Fibroblast of villous mesenchyme (primary cell): ENCODE measurements around the gene MINDY4. TPM values are rescaled to one million over a fixed set of nuclear protein-coding genes. Genes with fewer than 3 reads are reported as not detected.

Experiments used
- DNase-seq: peaks from one replicate; pipeline ENCODE4 v3.0.0-alpha.2; 2010; ENCODE audit warnings: low read depth
- H3K4me3 ChIP-seq: 2 replicates; pipeline ENCODE4 v1.5.1; 2011; ENCODE audit warnings: low read depth, mild to moderate bottlenecking, low read length
- CTCF ChIP-seq: IDR thresholded peaks from 2 replicates; pipeline ENCODE4 v1.5.1; 2012; ENCODE audit warnings: low read depth, mild to moderate bottlenecking, low read length; ENCODE audit not compliant: insufficient read depth
- total RNA-seq: library from RNA; depleted of rRNA; stranded (reverse); fragments of >200 nt; gene quantifications from 2 replicates; pipeline ENCODE4 v1.2.3, GENCODE V29; 2012

MINDY4 gene
- total RNA-seq, 1 donor = 17.3 TPM

- no peak overlapping the region for H3K4me3 ChIP-seq
- peak; percentile 99 for TF ChIP-seq CTCF
- DNase-seq = peak; percentile 62
Measured at GRCh38 chr7:30740417-30741181, 30.6 kb upstream of the MINDY4 start.

- TF ChIP-seq CTCF = no peak
- DNase-seq = no peak
Measured at GRCh38 chr7:30741289-30741688, 29.9 kb upstream of the MINDY4 start.

GRCh38 chr7:30743371-30744074 lies 27.7 kb upstream of the MINDY4 start:
- DNase-seq = peak; percentile 54
- peak; percentile 67 for TF ChIP-seq CTCF
- H3K4me3 ChIP-seq = no peak overlapping the region

More at GRCh38 chr7:30741289-30741688, 29.9 kb upstream of the MINDY4 start:
- no peak overlapping the region for H3K4me3 ChIP-seq

GRCh38 chr7:30744075-30744417 lies 27.2 kb upstream of the MINDY4 start:
- no peak for DNase-seq
- TF ChIP-seq CTCF = no peak
- H3K4me3 ChIP-seq = no peak overlapping the region

GRCh38 chr7:30745261-30745941 lies 25.8 kb upstream of the MINDY4 start:
- TF ChIP-seq CTCF = no peak
- no peak for DNase-seq
- H3K4me3 ChIP-seq = no peak overlapping the region

- TF ChIP-seq CTCF = no peak
- DNase-seq = no peak
- no peak overlapping the region for H3K4me3 ChIP-seq
Measured at GRCh38 chr7:30750010-30750409, 21.2 kb upstream of the MINDY4 start.
